ENCODE results near the gene CDKAL1.

GRCh38 chr6:20793174-20793573 is 258.9 kb downstream of the CDKAL1 start:
- TF ChIP-seq YY1 (IDR thresholded peaks at IDR 0.05; ENCODE audit: insufficient read depth, insufficient read length) (no peak), ZNF274 (IDR thresholded peaks at IDR 0.05; ENCODE audit: low read depth, low read length) (no peak)
